Adrenal gland (tissue), 12 donors: ENCODE data around the gene TP53I13. TPM values are rescaled to one million over a fixed set of nuclear protein-coding genes. Genes with fewer than 3 reads are reported as not detected.

Experiments used
- DNase-seq, 7 donors: peaks; one replicate each; pipeline ENCODE4 v3.0.0-alpha.2; 2019 to 2020
- H3K27ac ChIP-seq, 5 donors: fragments of 200-600 bp; sonication (generic) in 4 of 5; 1 replicate in 3 of 5; 2 replicates in 2 of 5; pipeline versions ENCODE4 v1.5.1 to v1.8.0; 2016 to 2020; ENCODE audit warnings: mild to moderate bottlenecking in 1 of 5
- H3K27me3 ChIP-seq: fragments of 200-600 bp; 2 replicates; pipeline ENCODE4 v1.8.0; 2021
- H3K36me3 ChIP-seq, 2 donors: fragments of 200-600 bp; replicated peaks in 1 of 2; 1 replicate in 1 of 2; 2 replicates in 1 of 2; pipeline versions ENCODE4 v1.5.1 to v1.8.0; 2018 to 2022
- H3K4me1 ChIP-seq, 2 donors: fragments of 200-600 bp; replicated peaks in 1 of 2; 1 replicate in 1 of 2; 2 replicates in 1 of 2; pipeline versions ENCODE4 v1.5.1 to v1.8.0; 2018 to 2021
- H3K4me3 ChIP-seq, 4 donors: fragments of 200-600 bp; sonication (generic) in 3 of 4; one replicate each; pipeline ENCODE4 v1.5.1; 2016 to 2018
- H3K9me3 ChIP-seq, 3 donors: fragments of 200-600 bp; sonication (generic) in 1 of 3; replicated peaks in 1 of 3; 1 replicate in 2 of 3; 2 replicates in 1 of 3; pipeline versions ENCODE4 v1.5.1 to v1.8.0; 2016 to 2021
- CTCF ChIP-seq, 6 experiments: fragments of 450-650 bp in 4 of 6; fragments of 200-600 bp in 2 of 6; sonication (generic) in 1 of 6; IDR thresholded peaks; 1 replicate in 5 of 6; 2 replicates in 1 of 6; pipeline versions ENCODE4 v1.5.1 to v1.8.0; 2016 to 2021; ENCODE audit warnings: antibody characterized with exemption in 6 of 6, mild to moderate bottlenecking in 2 of 6, moderate library complexity in 1 of 6
- POLR2A ChIP-seq, 2 donors: fragments of 450-650 bp; IDR thresholded peaks; one replicate each; pipeline ENCODE4 v1.6.1; 2017; ENCODE audit warnings: antibody characterized with exemption in 2 of 2, mild to moderate bottlenecking in 2 of 2, moderate library complexity in 1 of 2
- WGBS, 4 donors: extraction: QIAGEN DNeasy Blood & Tissue Kit in 2 of 4; methylation state at CpG; one replicate each; pipeline versions ENCODE4 v1.1.5 to v1.1.7; 2013 to 2017; 5-methylcytosine and 5-hydroxymethylcytosine counted together
- intact Hi-C, 2 donors: fragments of 100-400 bp; cut with DNase I; formaldehyde crosslinking; loops; one replicate each; pipeline versions ENCODE4 v1.14.1 to v1.15.0; 2022 to 2023
- polyA plus RNA-seq, 3 donors: library from polyadenylated mRNA; stranded (reverse); fragments of 200-250 nt in 2 of 3; fragments of 350-450 nt in 1 of 3; fragmentation: Illumina TruSeq in 1 of 3; extraction: RNeasy Lipid Tissue Mini Kit (QIAGEN cat#74804) in 1 of 3; gene quantifications; one replicate each; pipeline ENCODE4 v1.2.3, GENCODE V29; 2013 to 2014
- total RNA-seq, 9 donors: library from RNA; depleted of rRNA in 4 of 9; stranded (reverse); fragments of >200 nt in 4 of 9; fragments of 120-200 nt in 1 of 9; fragmentation: NEBNext Ultra II Directional in 1 of 9; extraction: Animal tissue kit (Norgen Biotek cat#: 25700) in 1 of 9; gene quantifications; one replicate each; pipeline versions ENCODE4 v1.1.0 to v1.2.4, GENCODE V29; 2013 to 2023
- donor health status: healthy with polysubstance abuse.
- donor health status: Bipolar disorder and iron deficiency.
- donor health status: DM: yes; HTN: yes; CAD: no.
- donor health status: DM: no; HTN: no; CAD: no.
- donor health status: DM: no; HTN: no; CAD: no.
- donor health status: DM: yes; HTN: yes; CAD: no.

TP53I13 gene
- total and polyA plus RNA-seq, 12 donors = 4.2 to 163 (median 45.2) TPM

GRCh38 chr17:29614349-29615047 is 46.0 kb downstream of the TP53I13 start:
- intact Hi-C loops = loop anchor here (5.0 kb wide), 2 partner anchors 32 to 37 kb away; no protein-coding TSS in a partner anchor
- Histone ChIP-seq H3K36me3 (no peaks in the 10 kb centered on the region), H3K4me3 (no peak overlapping the region), H3K9me3 (no peaks in the 10 kb centered on the region), H3K4me1 (peaks cover 26 to 53% of the 10 kb centered on the region in 2 donors), H3K27me3 (no peaks in the 10 kb centered on the region), H3K27ac (no peak overlapping the region)
- TF ChIP-seq CTCF (IDR thresholded peaks at IDR 0.05) (no peak), POLR2A (IDR thresholded peaks at IDR 0.05) (no peak)
- 55 to 78% (median 66%) methylated on average over 9 to 16 of the region's 16 CpGs for WGBS, 4 donors
- DNase-seq = no peak

GRCh38 chr17:29615048-29615385 is 46.5 kb downstream of the TP53I13 start:
- intact Hi-C loops = loop anchor here in 1 of 2 donors (5.0 kb wide), 1 partner anchor 33 kb away; no protein-coding TSS in a partner anchor

GRCh38 chr17:29615492-29616299 is 47.2 kb downstream of the TP53I13 start:
- 0 to 4% (median 3%) methylated on average over 12 to 74 of the region's 74 CpGs for WGBS, 4 donors
- no peaks in the 10 kb centered on the region for H3K9me3 ChIP-seq
- H3K4me1 ChIP-seq = peaks cover 26 to 53% of the 10 kb centered on the region in 2 donors
- peak overlapping the region in 1 of 5 donors; percentile 45 for H3K27ac ChIP-seq
- intact Hi-C loops = loop anchor here in 1 of 2 donors (5.0 kb wide), 1 partner anchor 33 kb away; no protein-coding TSS in a partner anchor
- DNase-seq = peak; percentile 77 to 90 (median 84)
- TF ChIP-seq POLR2A (IDR thresholded peaks at IDR 0.05) (peak in 1 of 2 donors; percentile 64), CTCF (IDR thresholded peaks at IDR 0.05) (no peak)
- peak overlapping the region in 2 of 4 donors; percentile 13 to 48 for H3K4me3 ChIP-seq
- H3K36me3 ChIP-seq = no peaks in the 10 kb centered on the region
- H3K27me3 ChIP-seq = no peaks in the 10 kb centered on the region

More at GRCh38 chr17:29615048-29615385, 46.5 kb downstream of the TP53I13 start:
- 16 to 37% (median 28%) methylated on average over 11 to 15 of the region's 15 CpGs for WGBS, 4 donors
- no peaks in the 10 kb centered on the region for H3K27me3 ChIP-seq
- peak in 2 of 7 donors; percentile 28 to 42 for DNase-seq
- H3K4me1 ChIP-seq = peaks cover 26 to 53% of the 10 kb centered on the region in 2 donors
- no peak overlapping the region for H3K27ac ChIP-seq
- H3K36me3 ChIP-seq = no peaks in the 10 kb centered on the region
- H3K4me3 ChIP-seq = peak overlapping the region in 1 of 4 donors; percentile 48
- TF ChIP-seq POLR2A (IDR thresholded peaks at IDR 0.05) = no peak
- TF ChIP-seq CTCF (IDR thresholded peaks at IDR 0.05) = no peak
- H3K9me3 ChIP-seq = no peaks in the 10 kb centered on the region
